Measurements from ENCODE around the gene LRRC71. TPM values are rescaled to one million over a fixed set of nuclear protein-coding genes. Genes with fewer than 3 reads are reported as not detected.

LRRC71 gene
- total RNA-seq, 1 experiment from 2014 or later: not detected

DNA sequence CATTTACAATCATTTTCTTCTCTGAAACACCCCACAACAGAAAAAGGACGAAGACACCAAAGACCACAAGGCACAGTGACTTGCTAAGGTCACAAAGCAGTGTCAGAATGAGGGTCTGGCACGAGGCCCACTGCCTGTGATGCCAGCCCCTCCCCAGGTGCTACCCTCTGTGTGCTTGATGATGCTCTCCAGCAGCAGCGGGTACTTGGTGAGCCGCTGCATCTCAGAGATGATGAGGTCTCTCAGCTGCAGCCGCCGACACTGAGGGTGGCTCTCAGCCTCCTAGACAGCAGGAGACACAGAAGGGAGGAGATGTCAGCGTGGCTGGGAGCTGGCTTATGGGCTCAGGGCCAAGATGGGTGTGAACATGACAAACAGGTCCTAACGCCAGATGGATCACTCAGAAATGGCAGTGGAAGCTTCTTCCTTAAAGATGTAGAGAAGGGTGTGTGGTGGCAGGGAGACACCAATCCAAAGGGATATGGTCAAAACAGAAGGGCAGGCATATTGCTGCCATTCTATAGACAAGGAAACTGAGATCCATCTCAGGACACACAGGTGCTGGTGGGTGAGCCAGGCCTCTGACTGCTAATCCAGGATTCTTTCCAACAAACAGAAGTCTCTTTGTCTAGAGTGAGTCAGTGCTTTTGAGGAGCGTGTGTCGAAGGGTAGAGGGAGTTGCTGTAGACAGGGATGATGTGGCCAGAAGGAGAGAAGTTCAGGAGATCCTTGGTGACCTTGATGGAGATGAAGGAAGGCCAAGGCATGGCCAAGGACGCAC is 25.6 kb downstream of the LRRC71 start:
- no peak for DNase-seq (ENCODE audit: low read depth)

DNA sequence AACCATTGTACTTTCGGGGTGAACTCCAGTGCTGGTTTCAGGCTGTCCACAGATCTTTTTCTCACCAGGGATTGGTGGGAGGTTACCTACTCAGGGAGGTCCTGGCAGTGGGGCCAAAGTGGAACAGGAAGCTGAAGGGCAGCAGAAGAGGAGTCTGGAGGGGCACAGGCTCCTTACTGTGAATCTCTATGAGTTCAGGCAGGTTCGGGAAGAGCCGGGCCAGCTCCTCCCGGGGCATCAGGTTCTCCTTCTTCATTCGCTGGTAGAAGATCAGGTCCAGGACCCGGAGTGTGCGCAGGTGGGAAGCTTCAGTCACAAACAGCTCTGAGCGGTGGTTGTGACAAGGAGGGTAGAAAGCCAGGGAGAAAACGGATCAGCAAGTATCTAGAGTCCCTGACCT is 26.7 kb downstream of the LRRC71 start:
- no peak for DNase-seq (ENCODE audit: low read depth)

DNA sequence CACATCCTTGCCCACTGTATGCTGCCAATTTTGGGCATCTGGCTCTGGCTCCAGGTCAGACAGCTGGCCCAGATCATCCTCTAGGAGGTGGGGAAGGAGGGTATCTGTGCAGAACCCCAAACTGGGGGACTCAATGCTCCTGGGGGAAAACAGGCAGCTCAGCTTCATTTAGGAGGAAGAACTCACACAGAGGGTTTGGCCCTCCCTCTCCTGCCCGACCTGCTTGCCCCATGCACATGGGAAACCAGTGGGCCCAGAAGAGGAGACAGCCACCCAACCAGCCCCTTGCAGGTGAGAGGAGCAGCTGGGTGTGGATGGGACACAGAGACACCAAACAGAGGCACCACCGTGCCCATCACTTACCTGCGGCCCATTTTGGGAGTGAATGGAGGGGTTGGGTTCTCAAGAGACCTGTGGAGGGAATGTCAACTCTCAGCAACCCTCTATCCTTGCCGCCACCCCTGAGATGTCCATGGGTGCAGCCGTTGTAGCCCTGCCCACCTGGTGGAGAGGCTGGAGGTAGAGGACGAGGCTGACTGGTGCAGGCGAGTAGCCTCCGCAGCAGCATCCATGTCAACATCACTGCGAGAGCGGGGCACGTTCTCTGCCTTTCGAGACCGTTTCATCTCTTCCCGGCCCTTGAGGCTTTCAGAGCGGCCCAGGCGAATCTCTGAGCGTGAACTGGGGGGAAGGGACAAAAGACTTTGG is 27.5 kb downstream of the LRRC71 start:
- DNase-seq (ENCODE audit: low read depth): no peak

DNA sequence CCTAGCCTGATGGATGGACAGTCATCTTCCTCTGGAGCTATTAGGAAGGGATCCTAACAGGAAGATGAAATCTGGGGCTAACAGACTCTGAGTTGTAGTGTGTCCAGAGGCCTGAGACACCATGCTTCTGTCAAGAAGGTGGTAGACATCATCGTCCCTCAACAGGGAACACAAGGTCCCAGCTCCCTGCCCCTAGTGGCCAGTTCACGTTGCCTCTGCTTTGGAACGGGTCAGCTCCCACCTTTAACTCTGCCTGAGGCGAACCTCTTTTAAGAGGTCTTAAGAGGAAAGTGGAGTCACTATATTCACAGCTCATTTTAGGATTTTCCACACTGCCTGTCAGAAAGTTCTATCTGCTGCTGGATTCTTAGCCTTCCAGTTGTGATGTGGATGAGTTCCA is 28.3 kb downstream of the LRRC71 start:
- no peak for DNase-seq (ENCODE audit: low read depth)

DNA sequence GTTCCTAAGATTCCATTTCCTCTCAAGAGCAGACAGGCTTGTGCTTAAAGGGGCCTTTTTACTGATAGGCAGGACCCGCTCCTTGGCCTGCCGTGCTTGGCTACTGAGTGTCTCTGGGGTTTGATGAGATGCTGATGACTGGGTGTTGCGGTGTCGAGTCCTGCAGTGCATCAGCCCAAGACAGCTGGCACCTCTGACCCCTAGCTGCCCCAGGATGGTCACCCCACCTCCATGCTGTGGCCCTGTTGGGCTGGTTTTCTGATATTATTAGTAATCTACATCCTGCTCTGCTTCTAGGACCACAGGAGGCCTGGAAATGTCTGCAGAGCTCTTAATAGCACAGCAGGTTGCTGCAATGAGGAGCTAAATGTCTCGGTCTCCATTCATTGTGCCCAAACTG is 28.7 kb downstream of the LRRC71 start:
- DNase-seq (ENCODE audit: low read depth): no peak

DNA sequence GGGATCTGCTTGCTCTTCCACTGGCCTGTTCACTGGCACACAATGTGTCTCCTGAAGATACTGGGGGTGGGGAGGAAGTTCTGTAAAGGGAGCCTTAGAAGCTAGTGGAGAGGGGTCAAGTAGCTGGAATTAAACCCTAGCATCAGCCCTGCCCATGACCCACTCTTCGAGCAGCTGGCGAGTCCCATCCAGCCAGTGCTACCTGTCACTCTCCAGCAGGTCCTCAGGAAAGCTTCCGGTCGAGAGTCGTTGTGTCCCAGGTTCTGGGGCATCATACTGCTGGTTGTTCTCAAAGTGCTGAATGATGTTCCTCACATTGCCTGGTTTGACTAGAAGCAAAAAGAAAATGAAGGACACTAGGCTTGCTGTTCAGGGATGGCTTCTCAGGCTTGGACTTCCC is 30.9 kb downstream of the LRRC71 start:
- DNase-seq (ENCODE audit: low read depth): no peak

DNA sequence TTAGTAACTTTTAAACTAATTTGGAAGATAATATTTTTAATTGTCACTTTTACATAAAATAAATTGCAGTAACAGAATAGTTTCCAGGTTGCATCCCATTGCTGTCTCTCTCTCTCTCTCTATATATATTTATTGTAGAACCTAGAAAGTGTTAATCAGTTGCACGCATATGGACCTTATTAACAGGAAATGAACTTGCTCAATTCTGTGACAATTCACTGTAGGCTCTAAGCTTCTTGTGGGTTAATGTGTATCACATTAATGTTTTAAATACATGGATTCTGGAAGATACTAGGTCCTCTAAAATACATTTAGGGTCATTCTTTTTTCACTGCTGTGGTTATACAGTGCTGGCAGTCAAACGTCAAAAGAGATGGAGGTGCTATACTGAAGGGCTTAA is 33.1 kb downstream of the LRRC71 start:
- DNase-seq (ENCODE audit: low read depth): no peak

DNA sequence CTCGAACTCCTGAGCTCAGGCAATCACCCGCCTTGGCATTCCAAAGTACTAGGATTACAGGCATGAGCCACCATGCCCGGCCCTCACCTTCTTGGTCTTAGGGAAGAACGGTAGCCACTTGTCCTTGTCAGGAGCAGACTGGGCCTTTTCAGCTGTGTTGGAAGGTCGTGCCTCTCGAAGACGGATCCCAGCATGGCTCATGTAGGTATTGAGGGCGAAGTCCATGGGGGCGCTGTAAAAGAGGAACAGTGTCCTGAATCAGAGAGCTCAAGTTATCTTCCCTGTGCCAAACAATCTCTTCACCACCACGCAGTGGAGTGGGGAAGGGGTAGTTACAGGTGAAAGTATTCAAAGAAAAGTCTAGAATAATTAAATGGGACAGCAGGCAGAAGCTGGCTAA is 35.9 kb downstream of the LRRC71 start:
- no peak for DNase-seq (ENCODE audit: low read depth)

DNA sequence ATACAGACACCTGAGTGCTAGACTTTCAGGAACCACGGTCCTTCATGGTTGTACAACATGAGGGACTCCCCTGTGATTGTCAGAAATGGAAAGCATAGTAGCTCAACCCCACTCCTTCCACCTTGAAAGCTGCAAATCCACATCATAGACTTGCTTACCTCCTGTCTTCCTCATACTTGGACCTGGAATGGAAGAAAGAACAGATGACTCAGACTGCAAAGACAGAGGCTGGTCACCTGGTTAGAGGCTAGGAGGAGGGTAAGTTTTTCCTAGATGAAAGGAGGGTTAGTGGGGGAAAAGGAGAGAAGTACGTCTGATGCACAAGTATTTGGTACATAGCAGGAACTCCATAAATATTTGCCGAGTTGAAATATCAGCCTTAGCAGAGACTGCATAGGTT is 37.2 kb downstream of the LRRC71 start:
- DNase-seq (ENCODE audit: low read depth): no peak

DNA sequence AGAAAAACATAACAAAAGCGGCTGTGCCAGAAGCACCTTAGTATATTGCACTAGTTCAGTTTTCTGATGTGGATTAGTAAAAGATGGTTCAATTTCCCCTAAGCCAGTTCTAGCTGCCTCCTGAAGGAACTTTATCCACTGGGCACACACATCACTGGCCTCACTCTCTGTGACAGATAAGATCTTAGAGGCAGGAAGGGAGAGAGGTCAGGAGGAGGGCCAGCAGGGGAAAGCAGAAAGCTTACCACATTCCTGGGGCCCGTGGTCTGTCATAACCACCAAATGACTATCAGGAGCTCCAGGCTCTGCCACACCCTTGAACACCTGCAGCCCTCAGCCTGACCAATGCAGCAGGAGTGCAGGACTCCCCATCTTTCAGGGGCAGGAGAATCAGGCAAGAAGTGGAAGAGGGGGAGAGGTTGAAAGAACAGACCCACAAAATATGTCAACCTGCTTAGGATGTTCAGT is 37.8 kb downstream of the LRRC71 start:
- DNase-seq (ENCODE audit: low read depth): no peak

DNA sequence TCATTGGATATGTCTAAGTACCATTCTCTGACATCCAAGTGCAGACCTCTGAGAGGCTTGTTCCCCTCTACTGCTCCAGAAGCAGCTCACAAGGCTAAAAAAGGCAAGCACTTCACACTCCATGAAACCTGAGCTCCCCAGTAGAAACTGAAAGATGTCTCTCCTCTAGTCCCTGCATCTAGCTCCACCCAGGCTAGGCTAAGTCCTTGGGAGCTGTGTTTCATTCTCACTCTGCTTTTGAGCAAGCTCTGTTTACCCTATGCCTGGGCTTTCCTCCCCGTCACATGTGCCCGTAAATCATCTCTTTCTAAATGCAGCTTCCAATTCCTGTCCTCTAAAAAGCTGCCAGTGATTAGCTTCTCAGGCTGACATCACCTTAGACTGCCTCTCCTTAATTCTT is 39.0 kb downstream of the LRRC71 start:
- DNase-seq (ENCODE audit: low read depth): no peak

DNA sequence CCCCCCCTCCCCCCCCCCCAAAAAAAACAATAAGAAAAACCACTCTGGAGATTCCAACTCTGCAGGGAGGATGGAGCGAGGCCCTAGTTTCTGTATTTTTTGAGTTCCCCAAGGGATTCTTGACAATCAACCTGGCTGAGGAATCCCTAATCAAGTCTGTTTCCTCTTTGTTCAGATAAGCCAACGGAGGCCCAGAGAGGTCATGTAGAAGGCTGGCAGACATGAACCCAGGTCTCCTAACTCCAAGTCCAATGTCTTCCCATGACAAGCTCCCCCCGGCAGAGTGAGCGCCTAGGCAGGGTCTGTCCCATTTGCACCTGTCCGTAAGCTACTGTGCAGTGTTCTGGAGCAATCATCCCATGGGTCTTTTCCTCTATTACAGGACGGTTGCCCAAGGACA is 39.5 kb downstream of the LRRC71 start:
- DNase-seq (ENCODE audit: low read depth): no peak

DNA sequence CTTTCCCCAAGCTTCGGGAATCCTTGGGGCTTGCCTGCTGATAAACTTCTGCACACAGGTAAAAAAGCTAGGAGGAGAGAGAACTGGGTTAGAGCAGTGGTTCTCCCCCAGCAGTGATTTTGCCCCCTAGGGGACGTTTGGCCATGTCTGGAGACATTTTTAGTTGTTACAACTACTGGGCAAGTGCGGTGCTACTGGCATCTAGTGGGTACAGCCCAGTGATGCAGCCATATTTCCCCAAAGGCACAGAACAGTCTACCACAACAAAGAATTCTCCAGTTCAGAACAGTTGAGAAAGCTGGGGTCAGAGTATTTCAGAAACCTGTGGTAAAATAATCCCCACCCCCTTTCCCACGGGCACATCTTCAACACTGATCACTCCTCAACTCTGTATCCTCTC is 41.3 kb downstream of the LRRC71 start:
- no peak for DNase-seq (ENCODE audit: low read depth)

DNA sequence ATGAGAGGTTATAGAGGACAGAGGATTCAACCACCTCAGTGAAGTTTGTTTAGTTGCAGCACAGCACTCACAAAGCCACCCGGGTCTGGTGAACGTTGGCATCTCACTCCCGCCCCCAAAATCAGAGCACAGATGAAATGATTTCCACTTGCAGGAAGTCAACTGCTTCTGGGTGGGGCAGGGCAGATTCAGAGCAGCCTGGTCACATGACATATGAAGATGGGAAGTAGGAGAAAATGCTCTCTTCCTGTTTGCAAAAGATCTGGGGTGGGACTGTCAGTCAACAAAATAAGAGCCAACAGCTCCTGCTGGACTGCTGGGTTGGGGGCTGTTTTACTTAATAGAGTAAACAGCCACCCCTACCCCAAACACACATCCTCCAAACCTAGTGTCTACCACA is 43.2 kb downstream of the LRRC71 start:
- DNase-seq (ENCODE audit: low read depth): no peak

DNA sequence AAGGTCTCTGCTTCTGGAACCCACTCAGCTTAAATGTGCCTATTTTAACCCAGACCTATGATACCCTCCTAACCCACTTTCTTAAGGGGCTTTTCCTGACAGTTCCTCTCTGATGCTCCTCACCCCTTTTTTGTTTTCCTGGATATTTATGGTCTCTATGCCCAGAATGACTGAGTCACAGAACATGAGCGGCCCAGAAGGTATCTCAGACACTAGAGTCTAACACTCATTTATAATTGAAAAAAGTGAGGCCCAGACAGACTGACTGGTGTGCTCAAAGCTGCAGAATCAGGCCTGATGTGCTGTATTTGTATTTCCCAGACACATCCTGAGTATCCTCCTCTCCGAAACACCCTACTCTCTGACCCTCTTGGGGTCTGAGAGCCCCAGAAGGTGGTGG is 44.0 kb downstream of the LRRC71 start:
- DNase-seq (ENCODE audit: low read depth): no peak

DNA sequence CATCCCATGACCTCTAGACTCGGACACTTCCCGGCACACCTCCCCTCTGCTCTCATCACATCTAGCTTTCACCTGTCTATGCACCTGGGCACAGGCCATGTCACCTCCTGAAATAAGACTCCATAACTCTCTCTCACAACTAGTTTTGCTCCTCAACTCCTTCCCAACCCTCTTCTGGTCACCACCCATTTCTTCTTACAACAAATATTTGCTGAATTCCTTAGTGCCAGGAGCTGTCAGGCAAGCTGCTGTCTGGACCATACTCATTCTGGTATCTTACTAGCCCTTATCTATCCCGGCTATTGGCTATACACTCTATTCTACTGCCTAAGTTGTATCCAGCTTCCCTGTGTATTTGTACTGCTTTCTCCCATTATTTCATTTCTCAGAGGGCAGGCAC is 49.1 kb downstream of the LRRC71 start:
- no peak for DNase-seq (ENCODE audit: low read depth)

DNA sequence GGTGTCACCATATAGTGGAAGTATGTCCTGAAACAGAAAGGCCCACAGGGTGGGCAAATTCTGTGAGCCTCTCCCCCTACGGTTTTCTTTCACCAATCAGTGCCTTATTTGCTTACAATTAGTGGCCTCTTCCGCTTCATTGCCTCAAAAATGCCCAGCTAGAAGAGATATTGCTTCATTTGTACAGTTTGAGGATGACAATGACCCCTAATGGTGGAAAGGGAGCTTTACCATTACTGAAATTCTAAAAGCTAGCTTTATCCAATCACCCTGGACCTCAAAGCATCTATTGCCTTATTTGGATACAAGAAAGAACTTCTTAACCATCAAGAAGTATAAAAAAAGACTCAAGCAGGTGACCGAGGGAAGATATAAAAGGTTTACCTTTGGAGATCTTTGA is 49.6 kb downstream of the LRRC71 start:
- peak; percentile 7 for DNase-seq (ENCODE audit: low read depth)

DNA sequence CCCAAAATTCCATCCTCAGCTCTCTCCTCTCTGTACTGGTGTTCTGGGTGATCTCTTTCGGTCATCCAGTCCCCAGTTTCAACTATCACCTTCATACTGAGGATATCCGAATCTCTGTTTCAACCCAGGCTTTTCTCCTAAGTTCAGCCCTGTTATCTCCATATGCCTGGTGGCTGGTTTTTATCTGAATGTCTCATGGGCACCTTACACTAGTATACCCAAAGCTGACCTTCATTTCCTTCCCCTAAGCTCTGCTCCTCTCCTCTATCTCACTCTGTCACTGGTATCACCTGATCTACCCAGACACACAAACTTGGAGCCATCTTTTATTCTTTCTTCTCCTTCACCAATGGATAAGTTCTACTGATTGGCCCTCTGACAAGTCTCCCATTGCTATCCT is 53.0 kb downstream of the LRRC71 start:
- DNase-seq (ENCODE audit: low read depth): no peak

DNA sequence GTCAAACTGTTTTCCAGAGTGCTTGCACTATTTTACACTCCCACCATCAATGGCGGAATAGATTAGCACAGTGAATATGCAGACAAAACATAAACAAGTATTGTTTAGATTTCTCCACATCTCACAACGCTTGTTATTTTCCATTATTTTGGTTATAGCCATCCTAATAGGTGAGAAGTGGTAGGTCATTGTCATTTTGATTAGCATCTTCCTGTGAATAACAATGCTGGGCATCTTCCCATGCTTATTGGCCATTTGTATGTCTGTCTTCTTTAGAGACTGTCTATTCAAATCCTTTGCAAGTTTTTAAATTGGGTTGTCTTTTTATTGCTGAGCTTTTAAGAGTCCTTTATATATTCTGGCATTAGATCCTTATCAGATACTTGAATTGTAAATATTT is 54.7 kb downstream of the LRRC71 start:
- DNase-seq (ENCODE audit: low read depth): no peak

DNA sequence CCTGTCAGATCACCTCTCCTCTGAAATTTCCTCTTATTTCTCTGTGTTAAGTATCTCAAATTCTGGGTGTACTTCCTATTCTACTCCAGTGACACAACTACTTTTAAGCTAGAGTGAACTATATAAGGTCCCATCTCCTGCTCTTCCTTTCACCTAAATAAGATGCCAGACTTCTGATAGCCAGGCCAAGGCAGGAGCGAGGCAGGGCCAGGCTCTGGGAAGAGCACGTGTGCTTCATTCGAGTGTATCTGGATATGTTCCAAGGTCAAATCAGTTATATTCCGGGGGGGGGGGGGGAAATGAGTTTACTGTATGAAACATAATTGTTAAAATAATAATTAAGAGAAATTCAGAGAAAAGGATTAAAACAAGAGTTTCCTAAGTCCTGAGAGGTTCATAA is 60.1 kb downstream of the LRRC71 start:
- no peak for DNase-seq (ENCODE audit: low read depth)
